Measurements from ENCODE around the gene MDM1.

Gene MDM1

GRCh38 chr12:68364893-68365725, 32.9 kb upstream of the MDM1 start:
- Mint-ChIP-seq H3K4me3 (peak overlapping the region; percentile 77), H3K27me3 (no peaks in the 10 kb centered on the region), H3K36me3 (ENCODE audit: low read depth) (no peaks in the 10 kb centered on the region), H3K4me1 (ENCODE audit: low read depth) (peaks cover 67% of the 10 kb centered on the region), H3K27ac (peak overlapping the region; percentile 94), H3K9me3 (no peaks in the 10 kb centered on the region)
- DNase-seq = peak; percentile 86

- Mint-ChIP-seq H3K27me3 (no peaks in the 10 kb centered on the region), H3K4me3 (peak overlapping the region; percentile 77), H3K4me1 (ENCODE audit: low read depth) (peaks cover 68% of the 10 kb centered on the region), H3K9me3 (no peaks in the 10 kb centered on the region), H3K27ac (peak overlapping the region; percentile 94), H3K36me3 (ENCODE audit: low read depth) (no peaks in the 10 kb centered on the region)
- no peak for DNase-seq
Observed at GRCh38 chr12:68364328-68364727, 32.2 kb upstream of the MDM1 start.

GRCh38 chr12:68361953-68362352, 29.8 kb upstream of the MDM1 start:
- Mint-ChIP-seq H3K36me3 (ENCODE audit: low read depth) (no peaks in the 10 kb centered on the region), H3K4me3 (no peak overlapping the region), H3K4me1 (ENCODE audit: low read depth) (peaks cover 58% of the 10 kb centered on the region), H3K9me3 (no peaks in the 10 kb centered on the region), H3K27ac (no peak overlapping the region), H3K27me3 (no peaks in the 10 kb centered on the region)
- no peak for DNase-seq

- no peak for DNase-seq
- no peak overlapping the region for H3K27ac Mint-ChIP-seq
- no peaks in the 10 kb centered on the region for H3K27me3 Mint-ChIP-seq
- H3K4me1 Mint-ChIP-seq (ENCODE audit: low read depth) = peaks cover 40% of the 10 kb centered on the region
- H3K9me3 Mint-ChIP-seq = no peaks in the 10 kb centered on the region
- no peaks in the 10 kb centered on the region for H3K36me3 Mint-ChIP-seq (ENCODE audit: low read depth)
- no peak overlapping the region for H3K4me3 Mint-ChIP-seq
Observed at GRCh38 chr12:68359674-68360073, 27.5 kb upstream of the MDM1 start.

GRCh38 chr12:68358532-68359485, 26.6 kb upstream of the MDM1 start:
- Mint-ChIP-seq H3K9me3 (no peaks in the 10 kb centered on the region), H3K4me3 (no peak overlapping the region), H3K4me1 (ENCODE audit: low read depth) (peaks cover 32% of the 10 kb centered on the region), H3K27me3 (no peaks in the 10 kb centered on the region), H3K36me3 (ENCODE audit: low read depth) (no peaks in the 10 kb centered on the region), H3K27ac (no peak overlapping the region)
- DNase-seq = no peak

- Mint-ChIP-seq H3K27ac (no peak overlapping the region), H3K27me3 (no peaks in the 10 kb centered on the region)
- DNase-seq = no peak
Observed at GRCh38 chr12:68356986-68357385, 24.8 kb upstream of the MDM1 start.

GRCh38 chr12:68356060-68356695, 24.0 kb upstream of the MDM1 start:
- Mint-ChIP-seq H3K4me1 (ENCODE audit: low read depth) (peaks cover 20% of the 10 kb centered on the region), H3K36me3 (ENCODE audit: low read depth) (no peaks in the 10 kb centered on the region), H3K4me3 (no peak overlapping the region), H3K27ac (no peak overlapping the region), H3K27me3 (no peaks in the 10 kb centered on the region), H3K9me3 (no peaks in the 10 kb centered on the region)
- no peak for DNase-seq

More at GRCh38 chr12:68356986-68357385, 24.8 kb upstream of the MDM1 start:
- Mint-ChIP-seq H3K4me3 (no peak overlapping the region), H3K9me3 (no peaks in the 10 kb centered on the region), H3K36me3 (ENCODE audit: low read depth) (no peaks in the 10 kb centered on the region), H3K4me1 (ENCODE audit: low read depth) (peaks cover 22% of the 10 kb centered on the region)

GRCh38 chr12:68354977-68355541, 22.9 kb upstream of the MDM1 start:
- no peak for DNase-seq
- Mint-ChIP-seq H3K4me3 (no peak overlapping the region), H3K27me3 (no peaks in the 10 kb centered on the region), H3K4me1 (ENCODE audit: low read depth) (peaks cover 13% of the 10 kb centered on the region), H3K36me3 (ENCODE audit: low read depth) (no peaks in the 10 kb centered on the region), H3K9me3 (no peaks in the 10 kb centered on the region), H3K27ac (no peak overlapping the region)

GRCh38 chr12:68352067-68352466, 19.9 kb upstream of the MDM1 start:
- DNase-seq = no peak
- Mint-ChIP-seq H3K27me3 (no peaks in the 10 kb centered on the region), H3K9me3 (no peaks in the 10 kb centered on the region), H3K27ac (no peak overlapping the region), H3K36me3 (ENCODE audit: low read depth) (no peaks in the 10 kb centered on the region), H3K4me1 (ENCODE audit: low read depth) (peaks cover under 1% of the 10 kb centered on the region), H3K4me3 (no peak overlapping the region)

GRCh38 chr12:68350753-68351152, 18.6 kb upstream of the MDM1 start:
- DNase-seq = no peak
- no peak overlapping the region for H3K27ac Mint-ChIP-seq
- no peaks in the 10 kb centered on the region for H3K36me3 Mint-ChIP-seq (ENCODE audit: low read depth)
- H3K4me1 Mint-ChIP-seq (ENCODE audit: low read depth) = peaks cover 10% of the 10 kb centered on the region
- H3K9me3 Mint-ChIP-seq = no peaks in the 10 kb centered on the region
- H3K27me3 Mint-ChIP-seq = no peaks in the 10 kb centered on the region
- no peak overlapping the region for H3K4me3 Mint-ChIP-seq

- no peak for DNase-seq
- H3K36me3 Mint-ChIP-seq (ENCODE audit: low read depth) = no peaks in the 10 kb centered on the region
- H3K27ac Mint-ChIP-seq = no peak overlapping the region
- H3K4me3 Mint-ChIP-seq = no peak overlapping the region
- no peaks in the 10 kb centered on the region for H3K27me3 Mint-ChIP-seq
- H3K4me1 Mint-ChIP-seq (ENCODE audit: low read depth) = peaks cover 13% of the 10 kb centered on the region
- H3K9me3 Mint-ChIP-seq = no peaks in the 10 kb centered on the region
Observed at GRCh38 chr12:68349921-68350606, 17.9 kb upstream of the MDM1 start.

- peaks cover 13% of the 10 kb centered on the region for H3K4me1 Mint-ChIP-seq (ENCODE audit: low read depth)
Observed at GRCh38 chr12:68349220-68349621, 17.1 kb upstream of the MDM1 start.

GRCh38 chr12:68348419-68348818, 16.3 kb upstream of the MDM1 start:
- Mint-ChIP-seq H3K4me1 (ENCODE audit: low read depth) (peaks cover 13% of the 10 kb centered on the region), H3K27ac (no peak overlapping the region), H3K27me3 (no peaks in the 10 kb centered on the region), H3K36me3 (ENCODE audit: low read depth) (no peaks in the 10 kb centered on the region), H3K9me3 (no peaks in the 10 kb centered on the region), H3K4me3 (no peak overlapping the region)
- DNase-seq = no peak

More at GRCh38 chr12:68349220-68349621, 17.1 kb upstream of the MDM1 start:
- H3K9me3 Mint-ChIP-seq = no peaks in the 10 kb centered on the region
- no peak for DNase-seq
- H3K36me3 Mint-ChIP-seq (ENCODE audit: low read depth) = no peaks in the 10 kb centered on the region
- H3K4me3 Mint-ChIP-seq = no peak overlapping the region
- H3K27ac Mint-ChIP-seq = no peak overlapping the region
- no peaks in the 10 kb centered on the region for H3K27me3 Mint-ChIP-seq

- H3K4me1 Mint-ChIP-seq (ENCODE audit: low read depth) = peaks cover 13% of the 10 kb centered on the region
- DNase-seq = no peak
- H3K36me3 Mint-ChIP-seq (ENCODE audit: low read depth) = no peaks in the 10 kb centered on the region
- no peak overlapping the region for H3K27ac Mint-ChIP-seq
- no peaks in the 10 kb centered on the region for H3K9me3 Mint-ChIP-seq
- H3K27me3 Mint-ChIP-seq = peaks cover under 1% of the 10 kb centered on the region
- no peak overlapping the region for H3K4me3 Mint-ChIP-seq
Observed at GRCh38 chr12:68345763-68346162, 13.6 kb upstream of the MDM1 start.

Data from activated T-cell treated with anti-CD3 and anti-CD28 coated beads, Interleukin-2, amount 50 U/mL, for 24 hours (primary cell).